ENCODE data around the gene MGAT5B. TPM values are rescaled to one million over a fixed set of nuclear protein-coding genes. Genes with fewer than 3 reads are reported as not detected.

MGAT5B gene
- total and polyA plus RNA-seq, 2 experiments from 2014 or later, result 0.11 to 0.16 TPM

DNA sequence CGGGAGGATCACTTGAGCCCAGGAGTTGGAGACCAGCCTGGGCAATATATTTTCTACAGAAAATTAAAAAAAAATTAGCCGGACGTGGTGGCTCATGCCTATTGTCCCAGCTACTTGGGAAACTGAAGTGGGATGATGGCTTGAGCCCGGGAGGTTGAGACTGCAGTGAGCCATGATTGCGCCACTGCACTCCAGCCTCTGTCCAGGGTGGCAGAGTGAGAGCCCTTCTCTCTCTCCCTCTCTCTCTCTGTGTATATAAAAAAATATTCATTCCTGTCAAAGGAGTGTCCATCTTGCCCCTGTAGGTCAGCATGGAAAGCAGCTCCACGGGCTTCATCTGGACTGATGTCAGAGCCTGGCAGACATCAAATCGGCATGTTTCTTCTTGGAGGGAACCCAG, 31.2 kb downstream of the MGAT5B start:
- no peak overlapping the region for H3K4me3 ChIP-seq
- peaks cover 17% of the 10 kb centered on the region for H3K27me3 ChIP-seq (replicated peaks; ENCODE audit: insufficient read depth)
- in situ Hi-C loops (cut with MboI), result no loop called here

DNA sequence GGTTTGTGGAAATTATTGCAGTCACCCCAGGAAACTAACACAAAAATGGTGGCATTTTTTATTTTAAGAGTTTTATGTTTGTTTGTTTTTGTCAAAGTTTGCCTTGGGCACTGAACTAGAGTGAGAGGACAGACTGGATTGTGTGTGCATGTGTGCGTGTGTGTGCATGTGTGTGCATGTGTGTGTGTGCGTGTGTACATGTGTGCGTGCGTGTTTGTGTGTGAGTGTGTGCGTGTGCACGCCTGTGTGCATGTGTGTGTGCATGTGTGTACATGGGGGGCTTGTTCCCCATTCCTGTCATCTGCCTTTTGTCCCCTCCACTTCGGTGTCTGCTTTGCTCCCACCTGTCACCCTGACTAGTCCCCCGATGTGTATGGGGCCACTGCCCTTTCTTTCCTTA, 32.5 kb downstream of the MGAT5B start:
- Histone ChIP-seq H3K9me3 (ENCODE audit: low read depth) (no peaks in the 10 kb centered on the region), H3F3A (ENCODE audit: insufficient read depth) (no peaks in the 10 kb centered on the region), H3K79me2 (ENCODE audit: insufficient read depth) (no peaks in the 10 kb centered on the region), H3K27me3 (replicated peaks; ENCODE audit: insufficient read depth) (peaks cover 17% of the 10 kb centered on the region), H3K4me1 (ENCODE audit: insufficient read depth) (no peaks in the 10 kb centered on the region), H3K4me2 (ENCODE audit: unreplicated experiment) (no peak overlapping the region), H3K9ac (no peak overlapping the region), H2AFZ (no peak overlapping the region), H3K4me3 (no peak overlapping the region), H3K27ac (no peak overlapping the region), H4K20me1 (ENCODE audit: insufficient read depth) (no peaks in the 10 kb centered on the region), H3K36me3 (ENCODE audit: low read depth) (no peaks in the 10 kb centered on the region), H3K9me2 (ENCODE audit: insufficient read depth) (no peaks in the 10 kb centered on the region)
- TF ChIP-seq EZH2 (IDR thresholded peaks at IDR 0.05; ENCODE audit: insufficient read depth, poor library complexity, severe bottlenecking) (no peak), EZH2phosphoT487 (IDR thresholded peaks at IDR 0.05; ENCODE audit: insufficient read depth, low read depth) (no peak)
- no peak for DNase-seq
- 73 to 85% methylated on average over 3 to 8 of the region's 8 CpGs for WGBS, 2 experiments (ENCODE audit: low coverage in 1 of 2, low lambda C conversion rate in 2 of 2, missing lambda C conversion rate in 2 of 2)
- in situ Hi-C loops (cut with MboI), result no loop called here

More for the DNA sequence above, 31.2 kb downstream of the MGAT5B start:
- no peaks in the 10 kb centered on the region for H3K9me2 ChIP-seq (ENCODE audit: insufficient read depth)
- H3F3A ChIP-seq (ENCODE audit: insufficient read depth), result no peaks in the 10 kb centered on the region
- H3K4me1 ChIP-seq (ENCODE audit: insufficient read depth), result no peaks in the 10 kb centered on the region
- no peaks in the 10 kb centered on the region for H4K20me1 ChIP-seq (ENCODE audit: insufficient read depth)
- H3K9ac ChIP-seq, result no peak overlapping the region
- TF ChIP-seq EZH2phosphoT487 (IDR thresholded peaks at IDR 0.05; ENCODE audit: insufficient read depth, low read depth), result no peak
- no peak for TF ChIP-seq EZH2 (IDR thresholded peaks at IDR 0.05; ENCODE audit: insufficient read depth, poor library complexity, severe bottlenecking)
- H3K79me2 ChIP-seq (ENCODE audit: insufficient read depth), result no peaks in the 10 kb centered on the region
- H2AFZ ChIP-seq, result no peak overlapping the region
- H3K4me2 ChIP-seq (ENCODE audit: unreplicated experiment), result no peak overlapping the region
- H3K27ac ChIP-seq, result no peak overlapping the region
- H3K36me3 ChIP-seq (ENCODE audit: low read depth), result no peaks in the 10 kb centered on the region
- DNase-seq, result no peak
- 42 to 48% methylated on average over 7 of the region's 7 CpGs for WGBS, 2 experiments (ENCODE audit: low coverage in 1 of 2, low lambda C conversion rate in 2 of 2, missing lambda C conversion rate in 2 of 2)
- no peaks in the 10 kb centered on the region for H3K9me3 ChIP-seq (ENCODE audit: low read depth)

DNA sequence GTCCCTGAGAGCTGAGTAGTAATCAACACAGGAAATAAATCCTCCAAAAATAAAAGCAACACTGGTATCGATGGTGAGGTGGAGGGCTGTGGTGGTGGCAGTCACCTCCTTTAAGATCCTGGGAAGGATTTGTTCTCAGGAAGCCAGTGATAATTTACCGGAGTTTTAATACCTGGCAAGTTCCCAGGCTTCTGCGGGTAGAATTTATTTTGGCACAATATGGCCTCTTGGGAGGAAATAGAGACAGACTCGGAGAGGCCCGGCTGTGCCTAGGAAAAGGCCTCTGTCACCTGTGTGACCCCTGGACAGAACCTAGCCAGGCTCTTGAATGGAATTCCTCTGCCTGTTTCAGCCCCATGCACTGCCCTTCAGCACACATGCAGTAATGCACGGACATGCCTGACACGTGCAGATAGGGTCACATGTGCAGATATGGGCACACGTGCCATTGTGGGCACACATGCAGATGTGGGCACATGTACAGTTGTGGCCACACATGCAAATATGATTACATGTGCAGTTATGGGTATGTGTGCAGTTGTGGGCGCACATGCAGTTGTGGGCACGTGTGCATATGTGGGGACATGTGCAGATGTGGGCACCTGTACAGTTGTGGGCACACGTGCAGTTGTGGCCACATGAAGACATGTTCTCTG, 33.5 kb downstream of the MGAT5B start:
- WGBS, 2 experiments (ENCODE audit: low coverage in 1 of 2, low lambda C conversion rate in 2 of 2, missing lambda C conversion rate in 2 of 2), result 48 to 50% methylated on average over 11 of the region's 11 CpGs
- DNase-seq, result no peak
- Histone ChIP-seq H3K79me2 (ENCODE audit: insufficient read depth) (no peaks in the 10 kb centered on the region), H3K9me2 (ENCODE audit: insufficient read depth) (no peaks in the 10 kb centered on the region), H3F3A (ENCODE audit: insufficient read depth) (no peaks in the 10 kb centered on the region), H3K27ac (no peak overlapping the region), H3K9ac (no peak overlapping the region), H4K20me1 (ENCODE audit: insufficient read depth) (no peaks in the 10 kb centered on the region), H3K4me1 (ENCODE audit: insufficient read depth) (no peaks in the 10 kb centered on the region), H3K4me3 (no peak overlapping the region), H3K9me3 (ENCODE audit: low read depth) (no peaks in the 10 kb centered on the region), H3K4me2 (ENCODE audit: unreplicated experiment) (no peak overlapping the region), H3K27me3 (replicated peaks; ENCODE audit: insufficient read depth) (peaks cover 9% of the 10 kb centered on the region), H2AFZ (no peak overlapping the region), H3K36me3 (ENCODE audit: low read depth) (no peaks in the 10 kb centered on the region)
- in situ Hi-C loops (cut with MboI), result no loop called here
- TF ChIP-seq EZH2 (IDR thresholded peaks at IDR 0.05; ENCODE audit: insufficient read depth, poor library complexity, severe bottlenecking) (no peak), EZH2phosphoT487 (IDR thresholded peaks at IDR 0.05; ENCODE audit: insufficient read depth, low read depth) (no peak)

DNA sequence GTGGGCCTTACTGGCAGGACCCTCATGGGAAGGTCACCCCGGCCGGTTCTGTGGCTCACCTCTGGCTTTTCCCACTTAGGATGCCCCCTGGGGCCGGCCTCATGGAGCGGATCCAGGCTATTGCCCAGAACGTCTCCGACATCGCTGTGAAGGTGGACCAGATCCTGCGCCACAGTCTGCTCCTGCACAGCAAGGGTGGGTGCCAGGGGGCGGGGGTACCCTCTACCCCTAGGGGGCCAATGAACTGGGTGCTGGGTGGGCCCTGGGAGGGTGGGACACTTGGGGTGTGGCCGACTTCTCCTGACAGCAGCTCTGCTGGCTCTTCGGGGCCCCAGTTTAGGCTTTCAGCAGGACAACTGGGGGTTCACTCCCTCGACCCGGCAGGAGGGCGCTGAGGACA, 34.3 kb downstream of the MGAT5B start:
- 53 to 67% methylated on average over 10 to 13 of the region's 14 CpGs for WGBS, 2 experiments (ENCODE audit: low coverage in 1 of 2, low lambda C conversion rate in 2 of 2, missing lambda C conversion rate in 2 of 2)
- H3K4me2 ChIP-seq (ENCODE audit: unreplicated experiment), result no peak overlapping the region
- no peak overlapping the region for H2AFZ ChIP-seq
- in situ Hi-C loops (cut with MboI), result no loop called here
- no peaks in the 10 kb centered on the region for H3K9me2 ChIP-seq (ENCODE audit: insufficient read depth)
- H3K4me1 ChIP-seq (ENCODE audit: insufficient read depth), result no peaks in the 10 kb centered on the region
- H3F3A ChIP-seq (ENCODE audit: insufficient read depth), result no peaks in the 10 kb centered on the region
- no peak for DNase-seq
- H3K36me3 ChIP-seq (ENCODE audit: low read depth), result no peaks in the 10 kb centered on the region
- TF ChIP-seq EZH2 (IDR thresholded peaks at IDR 0.05; ENCODE audit: insufficient read depth, poor library complexity, severe bottlenecking), result no peak
- TF ChIP-seq EZH2phosphoT487 (IDR thresholded peaks at IDR 0.05; ENCODE audit: insufficient read depth, low read depth), result no peak
- H3K27me3 ChIP-seq (replicated peaks; ENCODE audit: insufficient read depth), result peaks cover 7% of the 10 kb centered on the region; the same call in 1 of the 2 replicates
- H3K27ac ChIP-seq, result no peak overlapping the region
- H4K20me1 ChIP-seq (ENCODE audit: insufficient read depth), result no peaks in the 10 kb centered on the region
- no peaks in the 10 kb centered on the region for H3K79me2 ChIP-seq (ENCODE audit: insufficient read depth)
- H3K9me3 ChIP-seq (ENCODE audit: low read depth), result no peaks in the 10 kb centered on the region
- no peak overlapping the region for H3K9ac ChIP-seq
- H3K4me3 ChIP-seq, result no peak overlapping the region
